ENCODE measurements around the gene NRDE2. TPM values are rescaled to one million over a fixed set of nuclear protein-coding genes. Genes with fewer than 3 reads are reported as not detected.

NRDE2 gene, protein sequence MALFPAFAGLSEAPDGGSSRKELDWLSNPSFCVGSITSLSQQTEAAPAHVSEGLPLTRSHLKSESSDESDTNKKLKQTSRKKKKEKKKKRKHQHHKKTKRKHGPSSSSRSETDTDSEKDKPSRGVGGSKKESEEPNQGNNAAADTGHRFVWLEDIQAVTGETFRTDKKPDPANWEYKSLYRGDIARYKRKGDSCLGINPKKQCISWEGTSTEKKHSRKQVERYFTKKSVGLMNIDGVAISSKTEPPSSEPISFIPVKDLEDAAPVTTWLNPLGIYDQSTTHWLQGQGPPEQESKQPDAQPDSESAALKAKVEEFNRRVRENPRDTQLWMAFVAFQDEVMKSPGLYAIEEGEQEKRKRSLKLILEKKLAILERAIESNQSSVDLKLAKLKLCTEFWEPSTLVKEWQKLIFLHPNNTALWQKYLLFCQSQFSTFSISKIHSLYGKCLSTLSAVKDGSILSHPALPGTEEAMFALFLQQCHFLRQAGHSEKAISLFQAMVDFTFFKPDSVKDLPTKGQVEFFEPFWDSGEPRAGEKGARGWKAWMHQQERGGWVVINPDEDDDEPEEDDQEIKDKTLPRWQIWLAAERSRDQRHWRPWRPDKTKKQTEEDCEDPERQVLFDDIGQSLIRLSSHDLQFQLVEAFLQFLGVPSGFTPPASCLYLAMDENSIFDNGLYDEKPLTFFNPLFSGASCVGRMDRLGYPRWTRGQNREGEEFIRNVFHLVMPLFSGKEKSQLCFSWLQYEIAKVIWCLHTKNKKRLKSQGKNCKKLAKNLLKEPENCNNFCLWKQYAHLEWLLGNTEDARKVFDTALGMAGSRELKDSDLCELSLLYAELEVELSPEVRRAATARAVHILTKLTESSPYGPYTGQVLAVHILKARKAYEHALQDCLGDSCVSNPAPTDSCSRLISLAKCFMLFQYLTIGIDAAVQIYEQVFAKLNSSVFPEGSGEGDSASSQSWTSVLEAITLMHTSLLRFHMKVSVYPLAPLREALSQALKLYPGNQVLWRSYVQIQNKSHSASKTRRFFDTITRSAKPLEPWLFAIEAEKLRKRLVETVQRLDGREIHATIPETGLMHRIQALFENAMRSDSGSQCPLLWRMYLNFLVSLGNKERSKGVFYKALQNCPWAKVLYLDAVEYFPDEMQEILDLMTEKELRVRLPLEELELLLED
- 15.4 and 18.1 TPM in 2 replicates for total RNA-seq (2014; rRNA removed; shearing (Covaris generic))

DNA sequence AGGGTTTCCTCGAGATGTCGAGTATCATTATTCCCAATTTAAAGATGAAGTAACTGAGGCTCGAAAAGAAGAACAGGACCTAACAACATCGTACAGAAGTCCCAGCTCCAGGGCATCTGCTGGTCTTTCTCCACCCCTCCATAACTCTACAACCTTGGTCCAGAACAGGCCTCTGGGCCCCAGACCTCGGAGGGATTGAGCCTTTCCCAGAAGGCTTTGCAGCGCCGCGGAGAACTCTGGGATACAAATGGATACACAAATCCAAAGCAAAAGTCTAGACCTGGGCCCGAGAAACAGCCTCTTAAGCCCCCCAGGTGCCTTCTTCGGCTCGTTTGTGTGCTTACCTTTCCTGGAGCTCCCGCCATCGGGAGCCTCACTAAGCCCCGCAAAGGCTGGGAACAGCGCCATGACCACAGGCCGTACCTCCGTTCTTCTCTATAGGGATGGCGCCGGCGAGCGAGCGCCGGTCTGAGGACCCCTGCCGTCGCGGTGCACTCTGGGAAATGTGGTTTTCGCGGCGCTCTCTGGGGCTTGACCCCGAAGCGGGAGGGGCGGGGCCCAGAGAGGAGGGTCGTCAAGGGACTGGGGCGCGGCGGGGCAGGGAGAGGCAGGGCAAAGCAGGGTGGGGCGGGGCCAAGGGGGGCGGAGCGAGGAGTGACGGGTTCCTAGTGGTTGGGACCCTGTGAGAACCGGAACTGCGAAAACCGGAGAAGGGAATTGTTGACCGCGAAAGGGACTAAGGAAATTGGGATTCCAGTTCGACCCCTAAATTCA is at the start of gene NRDE2:
Gene NRDE2 (minus strand): TSS at position 445 of the 774 bp plus-strand sequence. CDS start 37 bp downstream, at position 408.
- peak; percentile 97 for DNase-seq (ENCODE audit: low spot score)
- in situ Hi-C loops (cut with HindIII; ENCODE audit: low sequenced_read_pairs) = no loop called here

DNA sequence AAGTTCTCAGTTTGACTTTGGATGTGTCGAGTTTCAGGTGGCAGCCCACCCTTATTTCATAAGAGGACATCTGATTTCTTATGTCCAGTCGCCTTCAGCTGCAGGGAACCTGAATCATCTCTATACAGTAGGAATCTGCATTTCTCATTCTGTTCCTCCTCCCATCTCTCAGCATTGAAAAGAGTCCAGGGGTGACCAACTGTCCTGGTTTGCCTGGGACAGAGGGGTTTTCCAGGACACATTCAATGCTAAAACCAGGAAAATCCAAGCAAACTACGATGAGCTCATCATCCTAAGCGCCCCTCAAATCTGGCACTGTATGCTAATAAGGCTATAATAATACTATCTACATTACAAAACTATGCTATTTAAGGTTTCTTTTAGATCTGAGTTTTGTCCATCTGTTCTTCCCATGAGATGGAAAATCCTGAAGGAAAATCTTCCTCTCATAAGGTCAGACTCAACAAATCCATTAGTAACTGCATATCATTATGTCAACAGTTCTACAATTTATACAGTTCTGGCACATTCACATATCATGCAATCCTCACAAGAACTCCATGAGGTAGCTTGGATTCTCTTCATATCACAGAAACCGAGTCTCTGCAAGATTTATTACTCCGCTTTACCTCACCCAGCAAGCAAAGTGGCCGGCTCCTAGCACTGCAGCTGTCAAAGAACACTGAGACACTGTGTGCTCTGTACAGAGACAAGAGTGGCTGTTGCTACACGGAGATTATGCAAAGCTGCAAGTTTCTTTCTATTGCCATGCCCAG is 49.5 kb upstream of the NRDE2 start:
- peak; percentile 85 for DNase-seq (ENCODE audit: low spot score)
- in situ Hi-C loops (cut with HindIII; ENCODE audit: low sequenced_read_pairs) = no loop called here

DNA sequence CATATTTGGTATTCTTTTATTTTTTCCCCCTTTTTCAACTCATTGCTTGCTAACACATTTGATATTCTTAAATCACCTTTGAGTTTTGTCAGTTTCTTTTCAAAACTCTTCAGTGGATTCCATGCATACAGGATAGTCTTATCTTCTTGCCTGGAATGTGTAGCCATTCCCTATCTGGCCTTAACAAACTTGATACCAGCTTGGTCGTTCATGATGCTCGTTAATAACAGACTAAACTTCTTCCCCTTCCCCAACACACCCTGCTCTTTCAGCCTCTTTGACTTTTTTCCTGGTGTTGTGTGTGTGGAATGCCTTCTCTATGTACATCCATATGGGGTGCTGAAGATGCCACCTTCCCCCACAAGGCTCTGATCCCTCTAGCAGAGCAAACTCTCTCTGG is 47.4 kb upstream of the NRDE2 start:
- in situ Hi-C loops (cut with HindIII; ENCODE audit: low sequenced_read_pairs) = no loop called here

DNA sequence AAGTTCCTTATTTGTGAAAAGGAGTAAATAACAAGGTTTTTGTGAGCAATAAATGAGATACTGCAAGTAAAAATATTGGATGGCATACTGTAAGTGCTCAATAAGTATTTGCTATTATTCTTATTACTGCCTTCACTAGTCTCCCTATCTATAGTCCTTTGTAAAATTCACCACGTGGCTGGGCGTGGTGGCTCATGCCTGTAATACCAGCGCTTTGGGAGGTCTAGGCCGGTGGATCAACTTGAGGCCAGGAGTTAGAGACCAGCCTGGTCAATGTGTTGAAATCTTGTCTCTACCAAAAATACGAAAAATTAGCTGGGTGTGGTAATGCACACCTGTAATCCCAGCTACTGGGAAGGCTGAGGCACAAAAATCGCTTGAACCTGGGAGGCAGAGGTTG is 46.5 kb upstream of the NRDE2 start:
- in situ Hi-C loops (cut with HindIII; ENCODE audit: low sequenced_read_pairs) = no loop called here
- no peak for DNase-seq (ENCODE audit: low spot score)

More for the DNA sequence above, 47.4 kb upstream of the NRDE2 start:
- no peak for DNase-seq (ENCODE audit: low spot score)

DNA sequence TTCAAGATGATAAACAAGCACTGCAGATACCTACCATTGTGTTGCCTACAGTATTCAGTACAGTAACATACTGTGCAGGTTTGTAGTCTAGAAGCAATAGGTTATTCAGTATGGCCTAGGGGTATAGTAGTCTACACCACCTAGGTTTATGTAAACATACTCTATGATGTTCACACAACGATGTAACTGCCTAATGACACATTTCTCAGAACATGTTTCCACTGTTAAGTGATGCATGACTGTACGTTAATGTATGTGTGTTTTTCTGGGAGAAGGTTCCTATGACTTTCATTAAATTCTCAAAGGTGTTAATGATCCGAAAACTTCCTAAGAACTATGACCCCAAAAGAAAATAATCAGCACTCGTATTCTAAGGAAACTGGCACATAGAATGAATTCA is 44.2 kb upstream of the NRDE2 start:
- DNase-seq (ENCODE audit: low spot score) = no peak
- in situ Hi-C loops (cut with HindIII; ENCODE audit: low sequenced_read_pairs) = no loop called here

DNA sequence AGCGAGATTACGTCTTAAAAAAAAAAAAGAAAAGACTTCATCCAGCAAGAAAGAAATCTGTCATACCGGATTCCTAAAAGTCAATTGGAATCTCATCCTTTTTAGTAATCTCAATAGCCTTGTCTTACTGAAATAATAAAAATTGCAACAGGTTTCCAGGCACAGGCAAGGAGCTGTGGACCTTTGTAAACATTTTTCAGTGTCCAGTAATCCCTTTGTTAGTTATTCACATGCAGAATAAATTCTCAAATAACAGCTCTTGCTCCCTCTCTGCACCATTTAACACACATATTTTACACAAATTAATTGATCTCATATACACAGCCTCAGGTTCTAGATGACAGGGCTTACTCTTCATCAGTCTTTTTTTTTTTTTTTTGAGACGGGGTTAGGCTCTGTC is 43.1 kb upstream of the NRDE2 start:
- in situ Hi-C loops (cut with HindIII; ENCODE audit: low sequenced_read_pairs) = no loop called here

DNA sequence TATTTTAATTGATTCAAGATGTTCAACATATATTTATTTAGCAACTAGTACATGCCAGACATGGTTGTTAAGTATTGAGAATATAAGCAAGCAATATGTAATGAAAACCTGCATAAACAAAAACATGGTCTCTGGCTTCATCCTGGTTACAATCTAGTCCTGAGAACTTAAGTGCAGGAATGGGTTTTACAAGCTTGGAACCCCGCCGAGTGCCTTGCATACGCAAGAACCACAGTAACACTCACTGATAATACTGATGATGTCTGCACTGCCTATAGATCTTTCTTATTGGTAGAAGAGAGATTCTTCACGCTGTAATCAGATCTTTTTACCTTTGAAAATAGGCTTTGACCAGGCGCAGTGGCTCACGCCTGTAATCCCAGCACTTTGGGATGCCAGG is 42.1 kb upstream of the NRDE2 start:
- no peak for DNase-seq (ENCODE audit: low spot score)
- in situ Hi-C loops (cut with HindIII; ENCODE audit: low sequenced_read_pairs) = no loop called here

More for the DNA sequence above, 43.1 kb upstream of the NRDE2 start:
- no peak for DNase-seq (ENCODE audit: low spot score)

DNA sequence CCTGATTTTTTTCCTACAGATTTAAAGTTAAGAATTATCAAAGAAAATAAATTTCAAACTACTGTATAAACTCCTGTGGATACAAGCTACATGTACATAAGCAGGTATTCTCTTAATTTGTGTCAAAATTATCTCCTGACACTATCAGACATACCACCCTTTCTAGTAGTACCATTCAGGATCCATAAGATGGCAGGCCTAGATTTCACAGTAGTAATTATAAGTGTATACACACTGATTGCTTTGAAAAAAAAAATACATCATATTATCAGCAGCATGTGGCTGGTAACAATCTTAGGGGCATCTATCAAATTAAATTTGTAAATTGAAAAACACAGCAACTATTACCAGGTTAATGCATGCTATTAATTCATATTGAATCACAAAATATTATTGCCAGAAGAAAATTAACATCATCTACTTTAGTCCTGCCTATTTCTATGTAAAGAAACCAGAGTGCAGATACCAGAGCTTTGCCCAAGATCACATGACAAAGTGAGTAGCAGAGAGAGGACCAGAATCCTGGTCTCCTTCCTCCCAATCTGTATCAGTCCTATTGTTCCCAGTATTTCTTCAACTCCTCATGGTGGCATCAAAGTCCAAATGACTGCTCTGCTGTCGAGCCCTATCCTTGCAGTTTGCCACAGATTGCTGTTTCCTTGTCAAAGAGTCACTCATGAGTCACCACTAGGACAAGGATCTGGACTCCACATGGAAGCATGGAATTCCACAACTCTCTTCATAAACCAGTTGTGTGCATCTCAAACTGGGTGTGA is 37.4 kb upstream of the NRDE2 start:
- in situ Hi-C loops (cut with HindIII; ENCODE audit: low sequenced_read_pairs) = no loop called here
- no peak for DNase-seq (ENCODE audit: low spot score)

DNA sequence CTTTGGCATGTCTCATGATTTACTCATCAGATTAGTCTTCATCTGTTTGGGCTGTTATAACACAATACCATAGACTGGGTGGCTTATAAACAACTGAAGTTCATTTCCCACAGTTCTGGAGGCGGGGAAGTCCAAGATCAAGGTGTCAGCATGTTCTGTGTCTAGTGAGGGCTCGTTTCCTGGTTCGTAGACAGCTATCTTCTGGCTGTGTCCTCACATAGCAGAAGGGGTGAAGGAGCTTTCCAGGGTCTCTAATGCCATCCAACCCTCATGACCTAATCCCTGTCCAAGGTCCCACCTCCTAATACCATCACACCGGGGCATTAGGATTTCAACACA is 30.8 kb upstream of the NRDE2 start:
- no peak for DNase-seq (ENCODE audit: low spot score)
- in situ Hi-C loops (cut with HindIII; ENCODE audit: low sequenced_read_pairs) = no loop called here

DNA sequence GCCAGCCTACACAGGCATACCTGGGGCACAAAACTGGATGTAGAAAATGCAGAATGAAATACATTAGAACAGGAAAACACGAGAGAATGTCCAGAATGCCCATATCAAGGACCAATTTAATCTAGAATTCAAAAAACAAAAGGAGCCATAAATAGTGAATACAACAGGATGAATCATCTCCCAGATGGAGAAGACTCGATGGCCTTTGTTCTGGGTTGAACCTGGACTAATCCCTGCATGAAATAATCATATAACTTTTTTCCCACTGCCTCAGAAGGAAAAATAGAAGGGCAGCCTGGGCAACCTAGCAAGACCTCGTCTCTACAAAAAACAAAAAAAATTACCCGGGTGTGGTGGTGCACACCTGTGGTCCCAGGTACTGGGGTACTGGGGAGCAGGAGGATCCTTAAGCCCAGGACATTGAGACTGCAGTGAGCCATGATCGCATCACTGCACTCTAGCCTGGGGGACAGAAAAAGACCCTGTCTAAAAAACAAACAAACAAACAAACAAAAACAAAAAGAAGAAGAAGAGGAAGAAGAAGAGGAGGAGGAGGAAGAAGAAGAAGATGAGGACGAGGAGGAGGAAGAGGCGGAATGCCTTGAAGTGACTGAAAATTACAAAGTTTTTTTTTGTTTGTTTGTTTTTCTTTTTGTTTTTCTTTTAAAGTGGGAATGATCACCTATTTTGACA is 30.3 kb upstream of the NRDE2 start:
- DNase-seq (ENCODE audit: low spot score) = no peak
- in situ Hi-C loops (cut with HindIII; ENCODE audit: low sequenced_read_pairs) = no loop called here

DNA sequence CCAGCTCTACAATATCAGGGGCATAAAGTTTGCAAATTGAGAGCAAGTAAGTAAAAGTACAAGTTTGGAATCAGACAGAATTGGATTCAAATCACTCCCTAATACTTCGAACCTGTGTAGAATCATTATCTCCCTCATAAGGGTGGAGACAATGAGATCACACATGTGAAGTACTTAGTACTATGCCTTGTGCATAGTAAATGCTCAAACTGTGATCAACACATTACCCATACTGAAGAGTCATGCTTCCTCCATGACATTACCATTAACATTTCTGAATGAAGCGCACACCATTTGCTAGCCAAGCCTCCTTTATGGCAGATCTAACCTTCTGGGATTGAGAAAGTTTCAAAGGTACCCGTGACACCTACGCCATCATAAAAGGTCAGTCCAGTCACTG is 26.6 kb upstream of the NRDE2 start:
- DNase-seq (ENCODE audit: low spot score) = no peak
- in situ Hi-C loops (cut with HindIII; ENCODE audit: low sequenced_read_pairs) = no loop called here

DNA sequence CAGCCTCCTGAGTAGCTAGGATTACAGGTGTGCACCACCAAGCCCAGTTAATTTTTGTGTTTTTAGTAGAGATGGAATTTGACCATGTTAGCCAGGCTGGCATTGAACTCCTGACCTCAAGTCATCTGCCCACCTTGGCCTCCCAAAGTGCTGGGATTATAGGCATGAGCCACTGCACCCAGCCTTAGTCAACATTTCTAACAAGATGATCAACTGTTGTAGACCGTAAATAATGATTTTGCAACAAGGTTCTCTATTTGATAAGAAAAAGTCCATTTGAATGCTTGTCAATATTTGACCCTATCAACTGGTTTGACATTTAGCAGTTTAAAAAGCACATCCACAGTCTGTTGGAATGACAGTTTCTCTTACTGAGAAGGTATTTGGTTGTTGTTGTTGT is 25.2 kb upstream of the NRDE2 start:
- in situ Hi-C loops (cut with HindIII; ENCODE audit: low sequenced_read_pairs) = no loop called here
- no peak for DNase-seq (ENCODE audit: low spot score)

DNA sequence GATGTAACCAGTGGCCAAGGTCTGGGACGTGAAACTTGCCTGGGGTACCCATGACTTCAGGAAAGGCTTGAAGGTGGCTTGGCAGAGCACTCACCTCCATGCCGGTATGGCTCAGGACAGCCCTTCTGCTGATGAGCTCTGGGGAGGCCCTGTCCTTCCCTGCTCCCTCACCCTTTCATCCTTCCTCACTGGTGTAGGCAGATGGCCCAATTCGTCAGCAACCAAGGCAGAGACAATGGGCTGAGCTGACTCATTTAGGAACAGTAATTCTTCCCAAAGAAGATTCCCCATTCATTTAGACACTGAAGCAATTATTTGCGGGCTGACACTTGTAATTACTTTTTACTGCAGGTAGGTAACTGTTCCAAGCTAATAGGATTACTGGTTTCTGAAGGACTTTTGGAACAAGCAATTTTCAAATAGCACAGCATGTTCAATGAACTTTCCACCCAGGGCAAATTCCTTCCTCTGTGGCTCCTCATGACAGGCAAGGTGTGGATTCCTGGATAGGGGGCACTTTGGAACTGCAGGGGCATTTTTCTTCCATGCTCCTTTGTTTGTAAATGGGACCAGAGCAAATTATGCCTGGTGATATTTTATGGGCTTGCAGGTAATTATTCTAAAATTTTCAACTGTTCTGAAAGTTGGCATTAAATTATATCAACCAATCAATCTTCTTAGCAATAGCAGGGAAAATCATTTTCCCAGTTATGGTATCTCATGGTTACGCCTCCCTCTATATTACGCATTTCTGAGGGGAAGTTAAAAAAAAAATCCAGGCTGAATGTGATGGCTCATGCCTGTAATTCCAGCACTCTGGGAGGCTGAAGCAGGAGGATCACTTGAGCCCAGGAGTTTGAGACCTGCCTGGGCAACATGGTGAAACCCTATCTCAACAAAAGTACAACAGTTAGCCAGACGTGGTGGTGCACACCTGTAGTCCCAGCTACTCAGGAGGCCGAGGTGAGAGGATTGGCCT is 24.1 kb upstream of the NRDE2 start:
- no peak for DNase-seq (ENCODE audit: low spot score)
- in situ Hi-C loops (cut with HindIII; ENCODE audit: low sequenced_read_pairs) = no loop called here

DNA sequence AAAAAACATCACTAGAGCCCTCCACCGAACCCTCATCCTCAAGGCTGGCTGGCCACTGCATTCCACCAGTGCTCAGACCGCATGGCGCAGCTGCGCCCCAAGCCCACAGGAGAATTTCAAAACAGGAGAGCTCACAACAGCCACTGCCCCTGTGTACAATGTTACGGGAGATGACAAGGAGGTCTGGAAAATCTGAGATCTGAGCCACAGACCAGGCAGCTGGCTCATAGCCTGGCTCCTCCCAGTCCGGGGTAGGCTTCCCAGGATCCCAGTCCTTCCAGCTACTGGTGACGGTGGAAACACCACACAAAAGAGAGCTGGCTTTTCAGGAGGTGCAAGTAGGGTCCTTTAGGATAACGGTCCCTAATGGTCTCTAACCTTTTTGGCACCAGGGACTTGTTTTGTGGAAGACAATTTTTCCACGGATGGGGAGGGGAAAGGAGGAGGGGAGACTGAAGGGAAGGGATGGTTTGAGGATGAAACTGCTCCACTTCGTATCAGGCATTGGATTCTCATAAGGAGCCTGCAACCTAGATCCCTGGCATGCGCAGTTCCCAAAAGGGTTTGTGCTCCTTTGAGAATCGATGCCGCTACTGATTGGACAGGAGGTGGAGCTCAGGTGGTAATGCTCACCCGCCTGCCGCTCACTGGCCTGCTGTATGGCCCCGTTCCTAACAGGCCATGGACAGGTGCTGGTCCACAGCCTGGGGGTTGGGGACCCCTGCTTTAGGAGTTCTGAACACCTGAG is 23.0 kb upstream of the NRDE2 start:
- in situ Hi-C loops (cut with HindIII; ENCODE audit: low sequenced_read_pairs) = no loop called here
- peak; percentile 63 for DNase-seq (ENCODE audit: low spot score)

DNA sequence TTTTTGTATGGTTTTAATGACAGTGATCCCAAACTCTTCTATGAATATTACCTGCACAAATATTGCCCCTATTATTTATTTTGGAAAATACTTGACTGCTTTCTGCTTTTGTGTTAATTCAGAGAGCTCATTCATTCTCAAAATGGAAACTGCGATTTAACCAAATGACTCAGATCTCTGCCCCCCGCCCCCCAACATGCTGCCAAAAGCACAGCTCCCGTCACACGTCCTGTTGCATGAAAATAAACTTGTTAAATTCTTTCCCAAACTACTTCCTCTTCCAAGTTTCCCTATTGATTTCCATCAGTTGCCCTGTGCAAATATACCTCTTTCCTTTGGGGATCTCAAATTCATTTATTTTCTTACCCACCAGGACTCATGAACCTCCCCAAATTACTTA is 18.0 kb upstream of the NRDE2 start:
- no peak for DNase-seq (ENCODE audit: low spot score)
- in situ Hi-C loops (cut with HindIII; ENCODE audit: low sequenced_read_pairs) = no loop called here

Data from G401 (cell line).